Keratinocyte (primary cell): ENCODE data around the gene CC2D2A. TPM values are rescaled to one million over a fixed set of nuclear protein-coding genes. Genes with fewer than 3 reads are reported as not detected.

ENCODE experiments used
- DNase-seq: peaks from one replicate; pipeline ENCODE4 v3.0.0-alpha.2; 2011; ENCODE audit warnings: low read depth, missing footprints, low spot score
- FAIRE-seq: peaks from 2 replicates; lab custom pipeline; 2011; peaks lifted over from hg19 to GRCh38; lab: Jason Lieb, UNC
- H2AFZ ChIP-seq: 2 replicates; pipeline ENCODE4 v1.6.0; 2012; ENCODE audit warnings: low read length, control low read depth, inconsistent platforms; ENCODE audit not compliant: control insufficient read depth
- H3K27ac ChIP-seq: 2 replicates; pipeline ENCODE4 v1.5.1; 2011; ENCODE audit warnings: low read length; ENCODE audit not compliant: control insufficient read depth, insufficient read depth
- H3K27me3 ChIP-seq: 3 replicates; pipeline ENCODE4 v1.6.0; 2011; ENCODE audit warnings: low read length; ENCODE audit not compliant: control insufficient read depth, insufficient read depth; ENCODE audit errors: extremely low read depth
- H3K36me3 ChIP-seq, 2 experiments: 2 replicates in 1 of 2; 3 replicates in 1 of 2; pipeline ENCODE4 v1.5.1; 2011; ENCODE audit warnings: low read length in 2 of 2, mild to moderate bottlenecking in 1 of 2; ENCODE audit not compliant: control insufficient read depth in 2 of 2, insufficient read depth in 2 of 2; ENCODE audit errors: extremely low read depth in 1 of 2
- H3K4me1 ChIP-seq: 3 replicates; pipeline ENCODE4 v1.5.1; 2011; ENCODE audit warnings: low read length; ENCODE audit not compliant: control insufficient read depth, insufficient read depth; ENCODE audit errors: extremely low read depth
- H3K4me2 ChIP-seq: 3 replicates; pipeline ENCODE4 v1.6.0; 2011; ENCODE audit warnings: low read depth, low read length; ENCODE audit not compliant: control insufficient read depth, insufficient read depth; ENCODE audit errors: extremely low read depth
- H3K4me3 ChIP-seq, 3 experiments: fragments of 200-600 bp in 1 of 3; sonication (generic) in 1 of 3; 2 replicates in 2 of 3; 3 replicates in 1 of 3; pipeline ENCODE4 v1.5.1; 2011 to 2016; ENCODE audit warnings: low read length in 3 of 3, mild to moderate bottlenecking in 3 of 3, control low read depth in 2 of 3, inconsistent platforms in 1 of 3, low read depth in 1 of 3, mixed read lengths in 1 of 3, mixed run types in 1 of 3, moderate library complexity in 1 of 3; ENCODE audit not compliant: control insufficient read depth in 2 of 3, insufficient read depth in 2 of 3; ENCODE audit errors: extremely low read depth in 1 of 3
- H3K79me2 ChIP-seq: 2 replicates; pipeline ENCODE4 v1.6.0; 2012; ENCODE audit warnings: low read length; ENCODE audit not compliant: control insufficient read depth, insufficient read depth
- H3K9ac ChIP-seq: 3 replicates; pipeline ENCODE4 v1.6.0; 2011; ENCODE audit warnings: low read length; ENCODE audit not compliant: control insufficient read depth, insufficient read depth; ENCODE audit errors: extremely low read depth
- H3K9me1 ChIP-seq: 3 replicates; pipeline ENCODE4 v1.6.0; 2011; ENCODE audit warnings: low read length; ENCODE audit not compliant: control insufficient read depth, insufficient read depth; ENCODE audit errors: extremely low read depth
- H3K9me3 ChIP-seq: 2 replicates; pipeline ENCODE4 v1.5.1; 2012; ENCODE audit warnings: low read depth, low read length; ENCODE audit not compliant: control insufficient read depth
- H4K20me1 ChIP-seq: 3 replicates; pipeline ENCODE4 v1.6.0; 2011; ENCODE audit warnings: low read length; ENCODE audit not compliant: control insufficient read depth, insufficient read depth; ENCODE audit errors: extremely low read depth
- CTCF ChIP-seq, 3 experiments: IDR thresholded peaks in 1 of 3; conservative IDR thresholded peaks in 1 of 3; optimal IDR thresholded peaks in 1 of 3; 2 replicates in 2 of 3; 3 replicates in 1 of 3; pipeline versions ENCODE3 to v1.5.1; 2011; ENCODE audit warnings: low read length in 3 of 3, mild to moderate bottlenecking in 3 of 3, moderate library complexity in 2 of 3, control low read depth in 1 of 3, inconsistent platforms in 1 of 3; ENCODE audit not compliant: insufficient read depth in 2 of 3; ENCODE audit errors: extremely low read depth in 1 of 3
- EZH2 ChIP-seq: IDR thresholded peaks from one replicate; pipeline ENCODE4 v1.6.1; 2012; ENCODE audit warnings: inconsistent platforms, mild to moderate bottlenecking, low read length, moderate library complexity
- dilution Hi-C: fragments of 300-500 bp; cut with MboI; formaldehyde crosslinking; loops from one replicate; pipeline ENCODE4 v1.7.0; 2020; ENCODE audit warnings: low sequenced_read_pairs; ENCODE audit not compliant: extremely low pct_ligation_motif_present
- polyA plus RNA-seq, 5 experiments: library from polyadenylated mRNA; depleted of rRNA in 3 of 5; stranded (reverse) in 3 of 5; stranded (forward) in 1 of 5; unstranded in 1 of 5; fragments of >200 nt; gene quantifications; 1 replicate in 1 of 5; 2 replicates in 3 of 5; 3 replicates in 1 of 5; pipeline versions ENCODE4 v1.2.1 to v1.2.3, GENCODE V29; 2011 to 2012; ENCODE audit warnings: missing spikeins in 2 of 5, low read depth in 1 of 5, low replicate concordance in 1 of 5

The CC2D2A gene
- polyA plus RNA-seq, 1 donor (not counting 4 experiments of a cell fraction or from before 2014, with no cell fraction given): 11.8 TPM

- H3K9me1 ChIP-seq: no peaks in the 10 kb centered on the region
Measured at GRCh38 chr4:15585331-15585730, 115.6 kb downstream of the CC2D2A start.

GRCh38 chr4:15586066-15586465 is 116.4 kb downstream of the CC2D2A start:
- Histone ChIP-seq H3K79me2 (no peaks in the 10 kb centered on the region), H4K20me1 (no peaks in the 10 kb centered on the region), H3K4me3 (no peak overlapping the region), H3K27ac (no peak overlapping the region), H2AFZ (no peak overlapping the region), H3K9me3 (no peaks in the 10 kb centered on the region), H3K9ac (no peak overlapping the region), H3K36me3 (peaks cover 0 to 4% of the 10 kb centered on the region in 2 experiments), H3K4me2 (no peak overlapping the region), H3K27me3 (no peaks in the 10 kb centered on the region), H3K4me1 (no peaks in the 10 kb centered on the region), H3K9me1 (no peaks in the 10 kb centered on the region)
- no peak for FAIRE-seq
- no peak for DNase-seq
- TF ChIP-seq EZH2: no peak
- no peak for TF ChIP-seq CTCF (optimal IDR thresholded peaks at IDR 0.05 in 1 of 3, IDR thresholded peaks at IDR 0.05 in 1 of 3, conservative IDR thresholded peaks at IDR 0.05 in 1 of 3; ENCODE audit: extremely low read depth in 1 of 3, insufficient read depth in 2 of 3, low read length in 3 of 3)
- dilution Hi-C loops: no loop called here

More at GRCh38 chr4:15585331-15585730, 115.6 kb downstream of the CC2D2A start:
- Histone ChIP-seq H3K4me3 (no peak overlapping the region), H3K4me1 (no peaks in the 10 kb centered on the region), H3K79me2 (no peaks in the 10 kb centered on the region), H3K4me2 (no peak overlapping the region), H3K27ac (no peak overlapping the region), H2AFZ (no peak overlapping the region), H3K36me3 (peaks cover 0 to 4% of the 10 kb centered on the region in 2 experiments), H3K9me3 (no peaks in the 10 kb centered on the region), H3K9ac (no peak overlapping the region), H4K20me1 (no peaks in the 10 kb centered on the region), H3K27me3 (no peaks in the 10 kb centered on the region)
- dilution Hi-C loops: no loop called here
- DNase-seq (no peak), FAIRE-seq (no peak)
- TF ChIP-seq CTCF (optimal IDR thresholded peaks at IDR 0.05 in 1 of 3, IDR thresholded peaks at IDR 0.05 in 1 of 3, conservative IDR thresholded peaks at IDR 0.05 in 1 of 3; ENCODE audit: extremely low read depth in 1 of 3, insufficient read depth in 2 of 3, low read length in 3 of 3): no peak
- TF ChIP-seq EZH2: no peak
